Stimulated activated naive CD4-positive, alpha-beta T cell (primary cell): ENCODE measurements around the gene GAD1.
A peak's percentile ranks its signal among the peaks of the same experiment; 100 is the strongest.

Experiments used
- DNase-seq, 6 experiments: peaks; one replicate each; lab custom pipeline; 2025; lab: John Stamatoyannopoulos, UW

The GAD1 gene

DNA sequence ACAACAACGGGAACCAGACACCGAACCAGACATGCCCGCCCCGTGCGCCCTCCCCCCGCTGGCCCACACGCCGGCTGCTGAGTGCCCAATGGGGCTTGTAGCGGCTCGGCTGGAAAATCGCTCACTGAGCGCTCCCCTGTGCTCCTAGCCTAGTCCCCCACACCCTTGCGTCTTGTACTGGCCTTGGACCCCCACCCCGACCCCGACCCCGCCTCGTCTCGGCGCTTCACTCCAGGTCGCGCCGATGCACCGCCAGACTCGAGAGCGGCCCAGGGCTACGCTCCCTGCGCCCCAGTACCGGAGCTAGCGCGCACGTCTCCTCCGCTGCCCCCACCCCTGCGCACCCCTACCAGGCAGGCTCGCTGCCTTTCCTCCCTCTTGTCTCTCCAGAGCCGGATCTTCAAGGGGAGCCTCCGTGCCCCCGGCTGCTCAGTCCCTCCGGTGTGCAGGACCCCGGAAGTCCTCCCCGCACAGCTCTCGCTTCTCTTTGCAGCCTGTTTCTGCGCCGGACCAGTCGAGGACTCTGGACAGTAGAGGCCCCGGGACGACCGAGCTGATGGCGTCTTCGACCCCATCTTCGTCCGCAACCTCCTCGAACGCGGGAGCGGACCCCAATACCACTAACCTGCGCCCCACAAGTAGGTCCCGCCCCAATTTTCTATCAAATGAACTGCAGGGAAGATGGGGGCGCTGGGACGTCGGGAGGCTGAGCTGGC, 1.5 kb downstream of the GAD1 start:
- DNase-seq = peak in 1 of 6 experiments; percentile 32

DNA sequence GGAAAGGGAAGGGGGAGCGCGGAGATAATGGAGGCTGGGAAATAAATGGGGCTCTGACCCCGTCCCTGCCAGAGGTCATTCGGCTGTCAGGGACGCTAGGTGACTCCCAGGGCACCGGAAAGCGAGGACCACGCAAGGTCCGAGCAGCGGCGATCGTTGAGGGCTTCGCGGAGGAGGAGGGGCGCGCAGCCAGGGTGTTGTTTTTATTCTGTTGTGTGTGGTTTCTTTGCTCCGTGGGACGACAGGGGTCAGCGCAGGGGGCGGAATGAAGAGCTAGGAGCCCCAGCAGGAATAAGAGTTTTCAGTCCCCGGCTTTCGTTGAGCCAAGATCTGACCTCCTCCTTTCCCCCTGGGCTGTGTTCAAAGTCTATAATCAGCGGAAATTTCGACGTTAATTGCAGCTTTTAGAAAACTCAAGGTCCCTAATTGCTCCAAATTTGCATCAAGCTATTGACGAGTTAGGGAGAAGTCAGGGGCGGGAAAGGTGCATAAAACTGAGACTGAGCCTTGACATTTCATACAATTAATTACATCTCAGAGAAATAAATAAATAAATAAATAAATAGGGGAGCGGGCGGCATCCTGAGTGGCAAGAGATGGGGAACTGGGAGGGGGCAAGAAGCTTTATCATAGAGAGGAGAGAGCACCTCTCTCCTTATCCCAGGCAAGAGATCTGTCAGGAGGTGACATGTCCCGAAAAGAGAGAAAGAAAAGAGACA, 2.2 kb downstream of the GAD1 start:
- DNase-seq = no peak

DNA sequence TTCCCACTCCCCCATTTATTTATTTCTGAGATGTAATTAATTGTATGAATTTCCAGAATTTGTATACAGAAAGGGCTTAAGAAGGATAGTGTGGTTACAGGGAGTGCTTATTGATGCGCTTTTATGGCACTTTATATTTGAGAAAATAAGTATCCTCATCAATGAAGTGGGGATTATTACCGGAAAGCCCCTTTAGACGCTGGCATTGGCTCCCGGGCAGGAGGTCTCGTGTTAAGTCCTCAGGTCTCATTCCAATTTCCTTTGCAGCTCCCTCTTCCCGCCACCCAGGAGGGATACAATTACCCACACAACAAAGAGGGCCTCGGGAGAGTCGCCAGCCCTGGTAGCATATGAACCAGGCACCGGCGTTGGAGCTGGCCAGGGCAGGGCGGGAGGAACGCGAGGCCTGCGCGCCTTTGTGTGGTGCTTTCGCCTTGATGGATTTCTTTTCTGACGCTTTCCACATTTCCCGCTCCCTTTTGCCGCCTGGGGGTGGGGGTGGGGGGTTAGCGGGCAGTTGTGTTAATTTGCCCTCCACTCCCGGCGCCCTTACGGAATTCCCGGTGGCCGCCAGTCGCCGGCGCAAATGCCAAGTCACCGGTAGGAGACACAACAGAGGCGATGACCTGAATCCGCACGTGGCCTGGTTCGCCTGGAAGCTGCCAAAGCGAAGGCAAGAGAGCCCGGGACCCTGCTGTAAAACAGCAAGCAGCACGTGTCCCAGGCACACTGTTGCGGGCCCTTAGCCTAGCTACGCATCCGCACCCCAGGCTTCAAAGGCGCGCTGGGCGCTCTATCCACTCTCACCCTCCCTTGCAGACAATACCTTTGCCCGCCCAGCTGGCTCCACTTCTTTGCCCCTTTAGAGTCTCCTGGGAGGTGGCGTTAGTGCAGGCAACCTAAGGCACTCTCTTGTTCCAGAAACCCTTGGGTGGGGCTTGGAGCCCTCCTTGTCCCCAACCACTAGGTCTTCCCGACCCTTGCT, 3.3 kb downstream of the GAD1 start:
- DNase-seq = peak in 2 of 6 experiments; percentile 4 to 34

DNA sequence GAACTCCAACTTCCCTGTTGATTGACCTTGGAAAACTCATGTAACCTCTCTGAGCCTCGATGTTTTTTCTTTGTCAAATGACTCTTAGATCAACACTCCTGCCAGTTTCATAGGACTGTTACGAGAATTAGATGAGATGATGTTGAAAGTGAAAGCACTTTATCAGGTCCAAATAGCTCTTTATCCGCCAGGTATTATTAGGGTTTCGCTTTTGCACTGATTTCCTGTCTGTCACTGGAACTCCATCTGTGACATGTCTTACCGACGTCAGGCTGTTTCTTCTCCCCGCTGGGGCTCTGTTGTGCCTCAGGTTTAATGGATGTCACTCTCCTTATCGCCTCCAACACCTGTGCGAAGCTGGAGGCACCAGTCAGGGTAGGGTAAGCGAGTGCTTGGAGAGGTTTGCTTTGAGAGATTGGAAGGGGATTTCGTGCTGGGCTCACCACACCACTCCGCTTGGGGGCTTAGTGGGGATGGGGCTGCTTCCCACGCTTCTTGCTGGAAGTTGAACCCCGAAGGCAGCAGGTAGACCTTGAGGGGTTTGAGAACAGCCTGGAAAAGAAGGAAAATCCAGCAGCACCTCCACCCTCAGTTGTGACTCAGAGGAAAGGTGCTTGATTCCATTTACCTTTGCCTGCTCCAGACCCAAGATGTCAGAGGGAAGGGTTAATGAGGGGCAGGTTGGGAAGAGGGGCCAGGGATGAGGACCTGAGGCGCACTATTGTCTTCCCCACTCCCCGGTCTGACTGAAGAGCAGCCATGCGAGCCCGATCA, 4.3 kb downstream of the GAD1 start:
- peak in 3 of 6 experiments; percentile 7 to 54 (median 29) for DNase-seq

DNA sequence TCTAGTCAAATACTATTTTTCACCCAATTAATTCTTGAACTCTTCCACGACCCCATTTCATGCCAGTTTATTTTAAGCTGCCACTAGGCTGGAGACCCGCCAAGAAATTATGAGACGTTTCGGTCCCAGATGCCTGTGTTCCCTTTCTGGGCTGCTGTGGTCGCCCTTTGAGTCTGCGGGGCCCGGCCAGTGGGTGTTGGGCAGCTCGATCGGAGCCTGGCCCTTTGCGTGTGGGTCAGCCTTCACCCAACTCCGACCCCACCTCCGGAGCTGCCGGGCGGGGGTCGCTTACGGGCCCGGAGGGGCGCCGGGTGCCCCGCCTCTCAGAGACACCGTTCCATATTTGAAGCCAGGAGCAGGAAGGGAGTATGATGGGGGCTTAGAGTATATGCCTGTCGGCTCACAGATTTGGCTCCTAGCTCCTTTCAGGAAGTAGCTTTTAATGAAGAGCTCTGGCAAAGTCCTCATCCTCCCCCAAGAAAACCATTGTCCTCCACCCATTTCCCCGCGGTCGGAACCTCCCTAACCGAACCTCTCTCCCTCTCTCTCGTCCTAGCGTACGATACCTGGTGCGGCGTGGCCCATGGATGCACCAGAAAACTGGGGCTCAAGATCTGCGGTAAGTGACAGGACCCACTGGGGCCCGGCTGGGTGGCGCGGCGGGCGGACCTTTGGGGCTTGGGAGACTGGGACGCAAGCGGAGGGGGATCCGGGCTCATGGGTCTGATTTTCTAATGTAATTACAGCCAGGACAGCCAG, 5.0 kb downstream of the GAD1 start:
- peak in 1 of 6 experiments; percentile 42 for DNase-seq

DNA sequence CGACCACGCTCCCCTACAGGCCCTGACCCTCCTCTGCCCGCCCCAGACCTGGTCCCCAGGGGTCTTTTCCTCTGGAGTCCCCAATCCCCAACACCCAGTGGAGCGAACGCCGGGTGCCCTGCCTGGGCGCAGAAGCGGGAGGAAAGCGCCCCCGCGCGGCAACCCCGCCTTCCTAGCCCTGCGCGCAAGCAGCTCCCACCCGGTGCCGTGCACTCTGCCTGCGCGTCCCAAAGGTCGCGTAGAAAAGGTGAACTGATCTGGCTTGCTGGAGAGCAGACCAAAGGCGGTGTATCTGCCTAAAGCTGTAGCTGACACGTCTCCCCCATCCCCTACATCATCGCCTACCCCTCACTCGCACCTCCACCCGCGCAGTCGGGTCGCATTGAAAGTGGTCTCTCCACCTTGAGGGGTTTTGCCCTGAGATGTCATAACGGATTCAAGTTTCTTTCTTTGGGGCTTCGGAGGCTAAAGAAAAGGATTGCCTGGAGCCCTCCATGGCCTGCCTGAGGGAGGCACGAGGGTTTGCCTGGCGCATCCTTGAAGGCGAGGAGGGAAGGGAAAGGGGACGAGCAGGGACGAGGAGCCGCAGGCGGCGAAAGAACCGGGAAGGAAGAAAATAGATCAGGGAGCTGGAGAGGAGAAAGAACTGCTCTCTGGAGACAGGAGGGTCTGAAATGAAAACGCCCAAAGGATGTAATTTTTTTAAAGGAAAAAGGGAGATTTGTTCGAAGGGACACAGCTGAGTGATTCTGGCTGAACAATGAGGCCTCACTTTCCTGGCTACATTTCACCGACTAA, 5.8 kb downstream of the GAD1 start:
- peak in 2 of 6 experiments; percentile 21 to 36 for DNase-seq

DNA sequence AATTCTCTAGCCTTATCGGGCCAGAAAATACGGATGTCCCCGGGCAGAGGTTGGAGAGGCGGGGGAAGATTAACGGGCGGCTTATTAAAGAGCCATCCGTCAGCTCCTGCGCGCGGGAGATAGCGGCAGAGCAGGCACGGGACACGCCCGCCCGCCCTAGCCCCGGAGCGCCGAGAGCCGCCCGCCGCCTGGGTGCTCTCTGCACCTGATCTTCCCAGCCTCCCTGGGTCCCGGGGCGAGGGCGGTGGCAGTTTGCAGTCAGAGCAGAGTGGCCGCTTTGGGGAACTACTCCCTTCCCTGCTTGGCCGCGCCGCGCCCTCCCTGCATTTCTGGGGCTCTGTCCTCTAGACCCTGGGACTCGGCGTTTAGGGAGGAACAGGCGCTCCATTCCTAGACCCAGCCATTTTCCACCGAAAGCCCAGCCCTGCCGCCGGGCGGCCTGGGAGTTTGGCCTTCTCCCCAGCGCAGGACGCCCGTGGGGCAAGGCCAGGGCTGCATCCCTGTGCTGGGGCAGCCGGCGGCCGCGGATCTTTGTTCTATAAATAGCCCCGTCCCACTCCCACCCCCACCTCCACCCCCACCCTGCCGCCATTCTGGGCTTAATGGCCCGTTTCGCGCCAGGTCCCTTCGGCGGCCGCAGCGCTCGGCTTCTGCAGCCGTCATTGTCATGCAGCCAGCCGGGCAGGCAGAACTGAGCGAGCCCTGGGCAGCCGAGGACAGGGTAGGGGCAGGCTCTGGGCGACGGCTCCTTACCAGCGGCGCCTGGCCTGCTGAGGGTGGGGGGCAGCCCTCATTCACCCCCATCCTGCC, 6.6 kb downstream of the GAD1 start:
- DNase-seq = no peak

DNA sequence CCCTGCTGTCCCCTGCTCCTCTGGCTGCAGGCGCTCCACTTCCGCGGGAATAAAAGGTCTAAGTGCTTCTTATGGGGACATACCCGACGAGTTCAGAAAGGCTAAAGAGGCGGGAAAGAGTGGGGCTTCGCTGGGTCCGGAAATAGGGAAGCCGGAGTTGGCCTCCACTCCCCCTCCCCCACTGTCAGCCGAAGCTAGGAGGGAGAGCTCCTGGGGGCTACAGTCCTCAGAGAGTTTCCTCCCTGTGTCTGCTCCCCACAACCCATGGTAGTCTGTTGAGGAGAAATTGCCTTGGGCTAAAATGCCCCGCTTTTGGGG, 7.2 kb downstream of the GAD1 start:
- no peak for DNase-seq

DNA sequence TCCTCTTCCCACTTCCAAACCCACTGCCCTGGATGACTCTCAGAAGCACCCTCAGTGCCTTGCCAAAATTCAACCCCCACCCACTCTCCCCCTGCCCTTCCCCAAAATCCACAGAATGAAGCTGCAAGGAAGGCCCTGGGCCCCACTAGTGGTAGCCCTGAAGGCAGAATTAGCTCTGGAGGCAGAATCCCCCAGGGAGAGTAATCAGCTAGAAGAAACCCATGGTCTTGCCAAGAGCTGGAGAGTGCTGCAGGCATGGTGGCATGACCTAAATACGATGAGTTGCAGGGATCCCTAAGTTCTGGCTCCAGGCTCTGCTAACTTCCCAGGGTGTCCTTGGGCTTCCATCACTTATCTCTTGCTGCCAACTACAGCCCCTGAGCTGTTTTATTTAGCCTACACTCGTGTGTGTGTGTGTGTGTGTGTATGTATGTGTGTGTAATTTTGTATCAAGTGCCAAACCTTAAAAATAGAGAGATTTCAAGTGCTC, 7.9 kb downstream of the GAD1 start:
- no peak for DNase-seq

DNA sequence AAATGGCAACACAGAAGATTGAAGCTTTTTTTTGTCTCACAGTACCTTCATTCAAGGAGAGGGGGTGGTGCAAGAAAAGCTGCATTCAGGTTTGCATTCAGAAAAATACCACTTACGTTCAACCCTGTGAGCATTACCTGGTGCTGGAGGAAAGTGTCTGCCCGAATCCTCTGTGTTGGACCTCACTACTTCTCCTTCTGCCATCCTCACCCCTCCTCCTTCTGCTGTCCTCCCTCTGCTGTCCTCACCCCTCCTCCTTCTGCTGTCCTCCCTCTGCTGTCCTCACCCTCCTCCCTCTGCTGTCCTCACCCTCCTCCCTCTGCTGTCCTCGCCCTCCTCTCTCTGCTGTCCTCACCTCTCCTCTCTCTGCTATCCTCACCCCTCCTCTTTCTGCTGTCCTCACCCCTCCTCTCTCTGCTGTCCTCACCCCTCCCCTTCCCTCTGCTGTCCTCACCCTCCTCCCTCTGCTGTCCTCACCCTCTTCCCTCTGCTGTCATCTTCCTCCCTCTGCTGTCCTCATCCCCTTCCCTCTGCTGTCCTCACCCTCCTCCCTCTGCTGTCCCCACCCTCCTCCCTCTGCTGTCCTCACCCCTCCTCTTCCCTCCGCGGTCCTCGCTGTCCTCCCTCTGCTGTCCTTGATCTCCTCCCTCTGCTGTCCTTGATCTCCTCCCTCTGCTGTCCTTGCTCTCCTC, 11.3 kb downstream of the GAD1 start:
- DNase-seq = no peak

DNA sequence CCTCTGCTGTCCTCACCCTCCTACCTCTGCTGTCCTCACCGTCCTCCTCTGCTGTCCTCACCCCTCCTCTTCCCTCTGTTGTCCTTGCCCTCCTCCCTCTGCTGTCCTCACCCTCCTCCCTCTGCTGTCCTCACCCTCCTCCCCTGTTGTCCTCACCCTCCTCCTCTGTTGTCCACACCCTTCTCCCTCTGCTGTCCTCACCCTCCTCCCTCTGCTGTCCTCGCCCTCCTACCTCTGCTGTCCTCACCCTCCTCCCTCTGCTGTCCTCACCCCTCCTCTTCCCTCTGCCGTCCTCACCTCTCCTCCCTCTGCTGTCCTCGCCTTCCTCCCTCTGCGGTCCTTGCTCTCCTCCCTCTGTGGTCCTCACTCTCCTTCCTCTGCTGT, 11.8 kb downstream of the GAD1 start:
- no peak for DNase-seq

DNA sequence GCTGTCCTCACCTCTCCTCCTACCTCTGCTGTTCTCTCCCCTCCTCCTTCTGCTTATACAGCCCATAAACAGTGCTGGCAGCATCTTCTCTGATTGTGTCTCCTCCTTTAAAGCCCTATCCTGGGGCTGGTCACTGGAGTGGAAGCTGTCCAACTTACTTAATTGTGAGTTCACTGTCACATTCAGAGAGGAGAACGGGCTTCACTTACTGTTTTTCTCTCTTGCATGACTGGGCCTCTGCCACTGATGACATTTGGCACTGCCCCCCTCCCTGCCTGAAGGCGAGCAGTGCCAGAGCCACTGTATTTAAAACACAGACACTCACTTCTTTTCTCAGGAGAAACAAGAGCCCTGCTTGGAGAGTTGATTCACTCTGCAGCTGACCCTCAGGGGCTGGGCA, 12.3 kb downstream of the GAD1 start:
- DNase-seq = no peak

DNA sequence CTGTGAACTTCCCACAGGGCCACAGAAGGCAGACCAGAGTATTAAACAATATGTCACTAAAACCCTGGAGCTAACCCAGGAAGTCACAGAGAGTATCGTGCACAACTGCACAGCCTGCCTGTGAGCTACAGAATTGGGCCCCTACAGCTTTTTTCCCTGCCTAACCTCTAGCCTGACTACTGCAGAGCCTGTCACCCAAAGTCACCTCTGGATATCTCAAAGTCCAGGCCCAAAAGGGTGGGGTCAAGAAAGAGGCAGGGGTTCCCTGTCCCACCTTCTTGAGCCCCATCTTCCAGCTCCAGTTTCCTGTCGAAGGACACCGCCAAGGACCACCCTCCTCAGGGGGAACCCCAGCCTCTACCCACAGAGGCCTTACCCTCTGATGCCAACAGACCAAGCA, 13.5 kb downstream of the GAD1 start:
- no peak for DNase-seq

DNA sequence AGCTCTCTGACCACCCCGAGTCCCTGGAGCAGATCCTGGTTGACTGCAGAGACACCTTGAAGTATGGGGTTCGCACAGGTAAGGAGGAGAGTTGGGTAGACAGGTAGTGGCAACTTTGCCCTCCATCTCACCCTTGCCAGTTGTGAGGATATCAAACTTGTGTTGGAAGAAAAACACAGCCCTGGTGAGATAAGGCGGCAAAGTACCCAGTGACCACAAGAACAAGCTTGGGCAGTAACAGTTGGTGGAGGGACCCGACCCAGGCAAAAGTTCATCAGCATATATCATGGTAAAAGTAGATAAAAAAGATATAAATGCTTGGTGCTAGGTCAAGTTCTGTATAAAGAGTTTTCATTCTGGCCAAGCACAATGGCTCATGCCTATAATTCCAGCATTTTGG, 14.4 kb downstream of the GAD1 start:
- no peak for DNase-seq

DNA sequence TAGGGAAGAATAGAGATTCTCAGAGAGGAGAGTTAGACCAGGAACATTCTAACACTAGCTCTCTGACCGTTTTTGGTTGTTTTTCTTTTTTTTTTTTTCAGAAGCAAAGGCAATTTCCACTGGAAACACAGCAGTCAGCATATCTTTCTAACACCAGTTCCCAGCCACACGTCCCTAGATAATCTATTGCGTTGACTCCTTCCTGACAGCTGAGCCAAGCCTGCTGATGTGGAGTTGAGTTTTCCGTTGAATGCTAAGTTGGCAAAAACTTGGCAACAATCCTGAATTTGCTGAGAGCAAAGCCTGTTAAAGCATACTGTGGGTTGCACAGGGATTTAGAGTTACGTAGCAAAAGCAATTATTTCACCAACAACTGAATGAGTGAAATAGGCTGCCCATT, 19.3 kb downstream of the GAD1 start:
- no peak for DNase-seq

DNA sequence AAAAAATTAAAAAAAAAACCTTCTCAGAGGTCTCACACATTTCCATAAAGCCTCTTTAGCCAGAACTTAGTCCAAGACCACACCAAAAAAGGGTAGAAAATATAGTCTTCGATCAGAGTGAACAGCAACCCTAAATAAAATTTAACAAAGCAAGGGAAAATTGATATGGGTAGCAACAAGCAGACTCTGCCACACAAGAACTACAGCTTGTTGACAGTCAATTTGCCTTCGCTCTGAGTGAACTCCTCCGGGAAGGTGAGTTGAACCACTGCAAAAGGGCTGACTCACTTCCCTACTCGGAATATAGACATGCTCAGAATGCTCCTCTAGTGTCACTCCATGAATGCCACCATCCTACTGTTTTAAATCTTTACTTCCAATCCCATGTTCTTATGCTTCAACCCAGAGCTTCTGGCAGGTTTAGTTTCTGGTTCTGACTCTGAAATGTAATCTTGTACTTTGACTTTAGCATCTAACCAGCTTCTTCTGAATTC, 24.1 kb downstream of the GAD1 start:
- no peak for DNase-seq

DNA sequence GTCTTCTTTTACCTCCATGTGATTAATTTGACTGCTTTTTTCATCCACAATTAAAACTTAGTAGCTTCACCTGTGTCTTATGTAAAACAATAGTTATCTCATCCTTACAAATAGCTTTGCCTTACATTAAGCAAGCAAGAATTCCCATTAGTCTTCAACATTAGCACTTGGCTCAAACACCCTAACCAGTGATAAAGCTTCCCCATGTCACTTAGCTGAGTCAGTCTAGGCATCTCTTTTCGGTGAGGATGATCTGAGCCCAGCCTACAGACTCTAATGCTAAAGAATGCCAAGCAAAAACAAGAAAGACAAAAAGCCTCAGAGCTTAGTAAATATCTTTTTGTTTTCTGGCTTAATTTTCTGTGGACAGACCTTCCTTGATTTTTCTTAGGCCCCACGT, 26.1 kb downstream of the GAD1 start:
- DNase-seq = no peak

DNA sequence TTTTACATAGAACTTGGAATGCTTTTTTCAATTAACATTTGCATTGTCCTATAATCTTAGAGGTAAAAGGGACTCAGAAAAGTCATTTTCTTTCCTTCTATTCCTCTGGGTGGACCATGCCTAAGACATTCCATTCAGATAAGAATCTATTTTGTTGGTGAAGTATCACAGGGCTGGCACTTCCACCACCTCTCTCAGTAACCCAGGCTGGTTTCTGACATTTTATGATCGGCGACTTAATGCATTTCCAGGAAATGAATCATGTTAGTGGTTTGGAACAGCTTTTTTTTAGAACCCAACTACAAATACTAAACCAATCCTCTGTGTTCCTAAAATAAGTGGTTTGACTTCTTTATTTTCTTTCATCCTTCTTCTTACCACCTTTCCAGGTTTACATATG, 27.0 kb downstream of the GAD1 start:
- no peak for DNase-seq
